ENCODE results near the gene VWDE.

VWDE gene

DNA sequence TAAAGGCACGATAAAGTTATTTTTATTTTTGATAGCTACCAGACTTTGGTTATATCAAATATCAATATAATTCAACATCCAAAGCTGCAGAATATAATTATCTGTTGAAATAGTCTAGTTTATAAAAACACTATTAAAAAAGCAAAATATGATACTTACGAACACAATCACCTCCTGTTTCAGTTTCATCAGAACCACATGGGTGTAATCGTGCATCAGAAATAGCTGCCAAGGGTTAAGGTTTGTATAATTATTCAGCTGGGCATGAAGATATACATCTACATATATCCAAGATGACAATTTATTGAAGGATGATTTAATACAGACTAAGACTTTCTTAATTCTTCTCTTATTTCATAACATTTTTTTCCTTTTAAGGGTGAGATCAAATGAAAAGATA lies 20.3 kb downstream of the VWDE start:
- no peaks in the 10 kb centered on the region for H3K27me3 Mint-ChIP-seq
- H3K36me3 Mint-ChIP-seq (ENCODE audit: low read depth) = no peaks in the 10 kb centered on the region
- H3K4me1 Mint-ChIP-seq (ENCODE audit: low read depth) = no peaks in the 10 kb centered on the region
- no peak for DNase-seq
- H3K4me3 Mint-ChIP-seq = no peak overlapping the region
- H3K9me3 Mint-ChIP-seq = no peaks in the 10 kb centered on the region
- H3K27ac Mint-ChIP-seq = no peak overlapping the region

DNA sequence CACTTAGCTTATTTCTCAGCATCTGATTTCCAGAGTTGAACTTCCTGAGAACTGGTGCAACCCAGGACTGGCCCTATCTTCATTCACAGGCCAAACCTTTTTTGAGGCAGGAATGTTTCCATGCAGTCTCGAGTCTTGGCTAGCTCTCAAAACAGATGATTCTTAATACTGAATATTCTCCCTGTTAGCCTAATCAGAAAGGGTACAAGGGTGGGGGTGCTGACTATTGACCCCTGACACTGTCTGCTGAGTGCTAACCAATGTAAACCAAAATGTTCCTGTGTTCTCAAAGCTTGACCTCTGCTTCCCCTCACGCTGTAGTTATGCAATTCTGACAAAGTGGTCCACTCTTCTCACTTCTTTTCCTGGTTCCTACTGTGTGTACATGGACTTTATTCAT lies 25.3 kb downstream of the VWDE start:
- no peaks in the 10 kb centered on the region for H3K4me1 Mint-ChIP-seq (ENCODE audit: low read depth)
- no peaks in the 10 kb centered on the region for H3K36me3 Mint-ChIP-seq (ENCODE audit: low read depth)
- no peak for DNase-seq
- no peaks in the 10 kb centered on the region for H3K9me3 Mint-ChIP-seq
- H3K27me3 Mint-ChIP-seq = no peaks in the 10 kb centered on the region
- H3K27ac Mint-ChIP-seq = no peak overlapping the region
- no peak overlapping the region for H3K4me3 Mint-ChIP-seq

DNA sequence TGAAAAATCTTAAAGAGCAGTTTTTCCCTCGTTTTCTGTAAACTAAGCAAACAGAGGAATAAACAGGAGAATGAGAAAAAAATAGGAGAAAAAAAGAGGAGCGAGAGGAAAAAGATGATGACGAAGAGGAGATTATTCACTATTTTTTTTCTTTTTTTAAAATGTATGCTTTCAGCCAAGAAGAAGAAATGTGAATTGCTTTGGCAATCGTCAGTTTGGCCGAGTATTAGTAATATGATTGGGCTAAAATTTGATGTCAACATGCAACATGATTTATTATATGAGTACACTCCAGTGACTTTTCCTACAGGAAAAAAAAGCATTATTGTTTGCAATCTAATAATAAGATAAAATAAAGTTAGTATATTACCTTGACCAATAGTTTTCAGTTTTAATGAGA lies 26.3 kb downstream of the VWDE start:
- no peaks in the 10 kb centered on the region for H3K9me3 Mint-ChIP-seq
- no peak overlapping the region for H3K4me3 Mint-ChIP-seq
- no peaks in the 10 kb centered on the region for H3K4me1 Mint-ChIP-seq (ENCODE audit: low read depth)
- no peak for DNase-seq
- no peaks in the 10 kb centered on the region for H3K36me3 Mint-ChIP-seq (ENCODE audit: low read depth)
- no peak overlapping the region for H3K27ac Mint-ChIP-seq
- peaks cover 3% of the 10 kb centered on the region for H3K27me3 Mint-ChIP-seq

DNA sequence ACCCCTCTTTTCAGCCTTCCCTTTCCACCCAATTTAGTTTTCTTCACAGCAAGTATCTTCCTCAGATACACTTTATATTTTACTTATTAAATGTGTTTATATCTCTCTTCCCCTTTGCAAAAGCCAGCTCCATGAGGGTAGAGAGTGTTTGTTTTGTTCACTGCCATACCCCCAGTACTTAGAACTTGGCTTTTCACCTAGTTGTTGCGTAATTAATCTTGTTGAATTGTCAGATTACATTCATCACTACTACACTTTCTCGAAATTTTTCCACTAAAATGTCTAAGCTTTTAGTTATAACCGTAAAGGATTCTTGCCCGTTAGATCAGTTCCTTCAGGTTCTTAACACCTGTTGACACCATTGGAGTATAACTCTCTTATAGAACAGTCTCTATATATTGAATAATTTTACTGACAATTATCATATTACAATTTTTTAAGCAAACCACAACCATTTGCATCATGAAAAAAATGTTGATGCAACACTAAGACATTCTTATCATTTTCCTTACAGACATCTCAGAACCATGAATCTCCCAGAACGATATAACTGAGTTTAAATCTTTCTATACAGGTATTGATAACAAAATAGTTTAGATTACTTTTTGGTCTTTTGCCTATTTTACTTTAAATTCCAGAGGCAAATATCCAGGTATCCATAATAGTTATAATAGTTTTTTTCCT lies 29.9 kb downstream of the VWDE start:
- Mint-ChIP-seq H3K27ac (no peak overlapping the region), H3K9me3 (no peaks in the 10 kb centered on the region), H3K4me3 (no peak overlapping the region), H3K27me3 (peaks cover 3% of the 10 kb centered on the region), H3K4me1 (ENCODE audit: low read depth) (no peaks in the 10 kb centered on the region), H3K36me3 (ENCODE audit: low read depth) (no peaks in the 10 kb centered on the region)
- no peak for DNase-seq

DNA sequence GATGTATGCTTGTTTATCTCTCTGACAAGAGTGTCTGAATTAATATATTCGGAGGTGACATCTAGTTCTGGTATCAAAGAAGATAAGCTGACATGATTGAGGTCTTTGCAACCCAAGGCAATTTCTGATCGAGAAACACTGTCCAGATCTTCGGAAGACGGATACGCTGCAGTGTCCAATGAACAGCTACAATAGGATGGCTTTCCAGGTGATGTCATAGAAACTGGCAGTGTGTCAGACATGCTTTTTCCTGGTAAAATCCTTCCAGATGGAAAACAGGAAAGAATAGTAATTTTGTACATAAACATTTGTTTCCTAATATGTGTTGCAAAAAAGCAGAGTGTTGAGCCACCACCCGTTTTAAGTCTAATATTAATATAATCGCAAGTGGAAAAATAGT lies 33.4 kb downstream of the VWDE start:
- H3K27ac Mint-ChIP-seq = no peak overlapping the region
- no peaks in the 10 kb centered on the region for H3K9me3 Mint-ChIP-seq
- no peaks in the 10 kb centered on the region for H3K36me3 Mint-ChIP-seq (ENCODE audit: low read depth)
- no peaks in the 10 kb centered on the region for H3K4me1 Mint-ChIP-seq (ENCODE audit: low read depth)
- no peak for DNase-seq
- H3K4me3 Mint-ChIP-seq = no peak overlapping the region
- H3K27me3 Mint-ChIP-seq = peaks cover 3% of the 10 kb centered on the region

DNA sequence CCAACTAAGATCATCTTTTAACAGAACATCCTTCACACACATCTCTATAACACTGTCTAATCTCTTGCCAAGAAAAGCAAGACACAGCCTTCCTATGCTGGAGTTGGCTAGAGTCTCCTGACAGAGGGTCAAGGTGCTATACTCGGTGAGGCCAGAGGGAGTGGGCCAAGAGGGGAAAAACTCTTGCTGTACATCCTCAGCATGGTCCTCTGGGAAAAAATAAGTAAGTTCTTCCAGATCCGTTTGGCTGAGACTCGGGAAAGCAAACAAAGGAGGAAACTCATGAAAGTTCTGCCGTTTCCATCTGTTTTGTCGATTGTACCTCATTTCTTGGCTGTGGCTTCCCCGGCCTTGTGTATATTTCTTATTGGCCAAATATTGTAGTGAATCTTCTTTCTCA lies 33.9 kb downstream of the VWDE start:
- Mint-ChIP-seq H3K9me3 (no peaks in the 10 kb centered on the region), H3K4me3 (no peak overlapping the region), H3K4me1 (ENCODE audit: low read depth) (no peaks in the 10 kb centered on the region), H3K36me3 (ENCODE audit: low read depth) (no peaks in the 10 kb centered on the region), H3K27me3 (peaks cover 3% of the 10 kb centered on the region), H3K27ac (no peak overlapping the region)
- no peak for DNase-seq

DNA sequence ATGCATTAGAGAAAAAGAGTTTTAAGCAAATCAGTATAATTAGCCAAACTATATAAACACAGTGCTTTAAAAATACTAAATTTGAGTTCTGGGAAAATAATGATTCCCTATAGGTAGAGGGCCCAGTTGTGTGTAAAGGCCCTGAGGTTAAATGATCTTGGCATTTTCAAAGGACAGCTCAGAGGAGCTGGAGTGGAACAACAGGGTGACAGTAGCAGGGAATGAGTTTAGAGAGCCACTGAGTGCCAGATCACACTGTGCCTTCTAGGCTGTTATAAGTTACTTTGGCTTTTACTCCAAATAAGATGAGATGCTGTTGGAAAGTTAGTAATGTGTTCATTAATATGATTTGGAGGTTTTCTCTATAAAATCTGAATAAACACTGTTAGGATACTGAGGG lies 34.6 kb downstream of the VWDE start:
- H3K4me3 Mint-ChIP-seq = no peak overlapping the region
- H3K27me3 Mint-ChIP-seq = peaks cover 3% of the 10 kb centered on the region
- no peak overlapping the region for H3K27ac Mint-ChIP-seq
- H3K4me1 Mint-ChIP-seq (ENCODE audit: low read depth) = no peaks in the 10 kb centered on the region
- H3K9me3 Mint-ChIP-seq = no peaks in the 10 kb centered on the region
- H3K36me3 Mint-ChIP-seq (ENCODE audit: low read depth) = no peaks in the 10 kb centered on the region
- no peak for DNase-seq

DNA sequence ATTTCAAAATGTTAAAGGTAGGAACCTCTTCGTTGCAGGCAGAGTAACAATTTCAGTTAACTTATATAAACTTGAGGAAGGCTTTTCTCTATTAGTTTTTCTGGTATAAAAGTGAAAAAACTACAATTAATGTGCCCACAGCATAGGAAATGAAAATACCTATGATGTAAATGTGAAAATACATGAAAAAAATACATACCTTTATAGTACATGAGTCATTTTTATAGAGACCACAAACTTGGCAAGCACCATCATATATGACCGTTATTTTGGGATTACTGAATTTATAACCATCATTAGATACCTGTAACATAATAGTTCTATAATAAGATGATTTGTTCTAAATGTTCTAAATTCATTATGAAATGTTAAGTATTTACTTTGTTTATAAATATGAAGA lies 42.7 kb downstream of the VWDE start:
- Mint-ChIP-seq H3K4me3 (no peak overlapping the region), H3K9me3 (no peaks in the 10 kb centered on the region), H3K27ac (no peak overlapping the region), H3K27me3 (peaks cover 3% of the 10 kb centered on the region), H3K4me1 (ENCODE audit: low read depth) (no peaks in the 10 kb centered on the region), H3K36me3 (ENCODE audit: low read depth) (no peaks in the 10 kb centered on the region)
- DNase-seq = no peak

DNA sequence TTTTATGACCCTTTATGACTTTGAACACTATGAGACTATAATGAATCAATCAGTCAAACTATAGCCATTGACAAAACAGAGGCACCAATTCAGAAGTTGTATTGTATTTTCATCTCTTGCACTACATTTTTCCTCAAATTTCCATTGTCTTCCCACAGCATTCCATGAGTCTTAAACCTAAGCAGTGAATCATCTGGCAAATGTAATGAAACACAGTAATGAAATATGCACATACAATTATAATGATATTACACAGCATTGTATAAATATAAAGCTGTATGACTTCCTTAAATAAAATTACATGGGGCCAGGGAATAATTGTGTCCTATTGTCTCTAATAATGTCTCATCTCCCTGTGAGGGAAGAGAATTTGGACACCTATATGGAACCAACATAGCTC lies 45.0 kb downstream of the VWDE start:
- no peaks in the 10 kb centered on the region for H3K4me1 Mint-ChIP-seq (ENCODE audit: low read depth)
- H3K36me3 Mint-ChIP-seq (ENCODE audit: low read depth) = no peaks in the 10 kb centered on the region
- no peaks in the 10 kb centered on the region for H3K9me3 Mint-ChIP-seq
- H3K4me3 Mint-ChIP-seq = no peak overlapping the region
- H3K27ac Mint-ChIP-seq = no peak overlapping the region
- peaks cover 3% of the 10 kb centered on the region for H3K27me3 Mint-ChIP-seq
- DNase-seq = no peak

DNA sequence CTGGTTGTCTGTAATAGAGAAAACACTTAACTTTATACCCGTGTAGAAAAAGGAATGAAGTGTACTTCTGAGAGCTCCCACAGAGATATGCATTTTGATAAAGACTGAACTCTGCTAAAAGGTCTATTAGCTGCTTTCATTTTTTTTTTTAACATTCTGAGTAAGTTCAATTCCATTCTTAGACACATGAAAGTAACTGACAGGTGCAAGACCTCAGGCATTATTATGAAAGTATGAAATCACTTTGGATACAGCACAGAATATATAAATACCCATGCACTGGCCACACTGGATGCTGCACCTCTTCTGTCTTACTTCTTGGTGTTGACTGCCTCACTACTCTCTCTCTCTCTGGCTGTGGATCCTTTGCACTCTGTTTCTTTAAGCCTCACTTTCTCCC lies 46.2 kb downstream of the VWDE start:
- no peaks in the 10 kb centered on the region for H3K4me1 Mint-ChIP-seq (ENCODE audit: low read depth)
- H3K27me3 Mint-ChIP-seq = peaks cover 10% of the 10 kb centered on the region
- DNase-seq = no peak

DNA sequence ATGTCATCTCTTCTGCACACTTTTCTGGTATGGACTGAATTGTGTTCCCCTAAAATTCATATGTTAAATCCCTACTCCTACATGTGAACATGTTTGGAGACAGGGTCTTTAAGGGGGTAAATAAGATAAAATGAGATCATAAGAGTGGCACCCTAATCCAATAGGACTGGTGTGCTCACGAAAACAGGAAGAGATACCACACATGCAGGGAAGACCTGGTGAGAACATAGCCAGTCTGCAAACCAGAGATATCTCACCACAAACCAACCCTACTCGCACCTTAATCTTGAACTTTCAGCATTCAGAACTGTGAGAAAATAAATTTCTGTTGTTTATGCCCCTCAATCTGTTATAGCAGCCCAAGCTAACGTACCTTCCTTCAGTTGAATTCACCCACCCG lies 51.8 kb downstream of the VWDE start:
- Mint-ChIP-seq H3K27ac (no peak overlapping the region), H3K4me1 (ENCODE audit: low read depth) (no peaks in the 10 kb centered on the region), H3K36me3 (ENCODE audit: low read depth) (no peaks in the 10 kb centered on the region), H3K4me3 (no peak overlapping the region), H3K27me3 (peaks cover 10% of the 10 kb centered on the region), H3K9me3 (no peaks in the 10 kb centered on the region)
- DNase-seq = no peak

More for the DNA sequence above, 46.2 kb downstream of the VWDE start:
- Mint-ChIP-seq H3K9me3 (no peaks in the 10 kb centered on the region), H3K27ac (no peak overlapping the region), H3K36me3 (ENCODE audit: low read depth) (no peaks in the 10 kb centered on the region), H3K4me3 (no peak overlapping the region)

DNA sequence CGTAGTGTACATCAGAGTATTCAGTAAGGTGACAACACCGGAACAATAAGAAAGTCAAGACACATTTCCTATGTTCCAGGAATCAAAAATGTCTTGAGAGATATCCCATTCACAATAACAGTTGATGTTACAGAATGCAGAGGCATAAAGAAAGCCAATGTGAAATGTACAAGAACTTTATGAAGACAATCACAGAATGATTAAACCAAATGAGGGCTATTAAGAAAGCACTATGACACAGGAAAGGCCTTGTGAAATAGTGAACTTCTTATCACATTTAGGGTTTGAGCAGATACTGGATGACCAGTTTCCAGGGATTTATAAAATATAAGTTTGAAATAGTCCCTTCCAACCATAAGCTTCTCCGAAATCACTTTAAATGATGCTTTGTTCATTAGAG lies 52.7 kb downstream of the VWDE start:
- Mint-ChIP-seq H3K4me3 (no peak overlapping the region), H3K27me3 (peaks cover 10% of the 10 kb centered on the region), H3K9me3 (no peaks in the 10 kb centered on the region), H3K27ac (no peak overlapping the region), H3K4me1 (ENCODE audit: low read depth) (no peaks in the 10 kb centered on the region), H3K36me3 (ENCODE audit: low read depth) (no peaks in the 10 kb centered on the region)
- no peak for DNase-seq

DNA sequence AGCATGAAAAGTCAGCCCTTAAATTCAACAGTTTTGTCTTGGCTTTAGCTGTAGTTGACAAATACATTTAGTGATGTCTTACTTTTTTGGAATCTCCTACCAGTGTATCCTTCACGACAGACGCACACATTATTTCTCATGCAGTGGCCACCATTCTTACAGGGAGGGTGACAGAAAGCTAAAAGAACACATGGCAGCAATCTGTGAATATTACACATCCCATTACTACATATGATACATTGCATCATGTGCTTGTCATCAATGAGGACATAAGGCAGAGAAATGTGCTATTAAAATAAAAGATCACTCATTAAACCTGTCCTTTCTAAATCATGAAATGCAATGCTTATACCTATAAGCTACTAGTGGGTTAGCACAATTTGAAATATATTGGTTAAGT lies 66.6 kb downstream of the VWDE start:
- no peak overlapping the region for H3K27ac Mint-ChIP-seq
- no peak for DNase-seq
- no peaks in the 10 kb centered on the region for H3K4me1 Mint-ChIP-seq (ENCODE audit: low read depth)
- no peak overlapping the region for H3K4me3 Mint-ChIP-seq
- H3K36me3 Mint-ChIP-seq (ENCODE audit: low read depth) = no peaks in the 10 kb centered on the region
- no peaks in the 10 kb centered on the region for H3K27me3 Mint-ChIP-seq
- no peaks in the 10 kb centered on the region for H3K9me3 Mint-ChIP-seq

DNA sequence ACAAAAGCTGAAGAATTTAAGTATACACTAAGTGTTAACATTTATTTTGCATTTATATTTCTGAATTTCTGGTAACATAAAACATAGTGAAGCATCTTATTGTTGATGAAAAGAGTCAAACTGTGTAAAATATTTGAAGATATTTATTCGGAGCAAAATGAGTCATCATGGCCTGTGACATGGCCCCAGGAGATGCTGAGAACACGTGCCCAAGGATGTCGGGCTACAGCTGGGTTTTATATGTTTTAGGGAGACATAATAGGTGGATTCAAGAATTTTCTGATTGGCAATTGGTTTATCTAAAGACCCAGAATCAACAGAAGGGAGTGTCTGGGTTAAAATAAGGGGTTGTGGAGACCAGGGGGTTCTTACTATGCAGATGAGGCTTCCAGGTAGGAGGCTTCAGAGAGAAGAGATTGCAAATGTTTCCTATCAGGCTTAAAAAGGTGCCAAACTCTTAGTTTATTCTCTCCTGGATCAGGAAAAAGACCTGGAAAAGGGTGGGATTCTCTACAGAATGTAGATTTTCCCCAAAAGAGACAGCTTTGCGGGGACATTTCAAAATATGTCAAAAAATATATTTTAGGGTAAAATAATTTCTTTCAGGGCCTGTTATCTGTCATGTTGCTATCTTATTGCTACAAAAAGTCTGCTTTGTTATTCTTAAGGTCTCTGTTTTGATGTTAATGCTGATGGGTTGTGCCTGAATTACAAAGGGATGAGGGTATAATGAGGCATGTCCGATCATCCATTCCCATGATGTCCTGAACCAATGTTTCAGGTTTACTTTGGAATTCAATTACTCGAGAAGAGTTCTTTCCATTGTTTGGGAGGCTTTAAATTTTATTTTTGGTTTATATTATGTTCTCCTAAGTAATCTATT lies 74.5 kb downstream of the VWDE start:
- H3K4me3 Mint-ChIP-seq = no peak overlapping the region
- H3K4me1 Mint-ChIP-seq (ENCODE audit: low read depth) = no peaks in the 10 kb centered on the region
- DNase-seq = no peak
- H3K27me3 Mint-ChIP-seq = peaks cover 2% of the 10 kb centered on the region
- no peaks in the 10 kb centered on the region for H3K9me3 Mint-ChIP-seq
- H3K27ac Mint-ChIP-seq = no peak overlapping the region
- no peaks in the 10 kb centered on the region for H3K36me3 Mint-ChIP-seq (ENCODE audit: low read depth)

DNA sequence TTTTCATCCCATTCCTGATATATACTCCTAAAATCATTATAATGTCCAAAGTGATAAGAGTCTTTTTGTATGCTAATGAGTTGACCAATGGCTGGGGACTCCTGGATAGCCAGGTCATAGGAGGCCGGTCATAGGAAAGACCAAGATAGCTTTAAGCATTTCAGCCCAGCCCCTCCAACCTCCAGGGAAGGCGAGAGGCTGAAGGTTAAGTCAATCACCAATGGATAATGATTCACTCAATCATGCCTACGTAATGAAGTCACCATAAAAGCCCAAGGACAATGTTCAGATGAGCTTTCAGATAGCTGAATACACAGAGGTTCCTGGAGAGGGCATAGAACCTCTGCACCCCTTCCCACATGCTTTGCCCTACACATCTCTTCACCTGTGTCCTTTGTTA lies 75.7 kb downstream of the VWDE start:
- no peak overlapping the region for H3K27ac Mint-ChIP-seq
- H3K27me3 Mint-ChIP-seq = peaks cover 2% of the 10 kb centered on the region
- H3K4me3 Mint-ChIP-seq = no peak overlapping the region
- no peaks in the 10 kb centered on the region for H3K36me3 Mint-ChIP-seq (ENCODE audit: low read depth)
- H3K4me1 Mint-ChIP-seq (ENCODE audit: low read depth) = no peaks in the 10 kb centered on the region
- no peak for DNase-seq
- no peaks in the 10 kb centered on the region for H3K9me3 Mint-ChIP-seq

All from activated T-cell treated with anti-CD3 and anti-CD28 coated beads, Interleukin-2, amount 50 U/mL, for 24 hours (primary cell).